ENCODE results near the gene TGIF2. TPM values are rescaled to one million over a fixed set of nuclear protein-coding genes. Genes with fewer than 3 reads are reported as not detected.

TGIF2 gene
- polyA plus RNA-seq, 1 of the 3 experiments (the other 2 are of a cell fraction): 10.8 TPM

DNA sequence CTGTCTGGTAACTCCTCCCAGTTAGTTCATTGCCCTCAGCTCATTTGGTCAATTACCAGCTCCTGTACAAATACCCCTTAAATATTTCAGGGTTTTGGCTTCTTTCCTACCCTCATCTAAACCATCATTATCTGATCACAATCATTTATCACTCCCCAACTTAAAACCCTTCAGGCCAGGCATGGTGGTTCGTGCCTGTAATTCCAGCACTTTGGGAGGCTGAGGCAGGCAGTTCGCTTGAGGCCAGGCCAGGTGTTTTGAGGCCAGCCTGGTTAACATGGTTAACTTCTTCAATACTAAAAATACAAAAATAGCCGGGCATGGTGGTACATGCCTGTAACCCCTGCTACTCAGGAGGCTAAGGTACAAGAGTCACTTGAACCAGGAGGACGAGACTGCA, 9.4 kb downstream of the TGIF2 start (continued):
- TF ChIP-seq GATA2 (CRISPR knock-in tag; IDR thresholded peaks at IDR 0.05): no peak

DNA sequence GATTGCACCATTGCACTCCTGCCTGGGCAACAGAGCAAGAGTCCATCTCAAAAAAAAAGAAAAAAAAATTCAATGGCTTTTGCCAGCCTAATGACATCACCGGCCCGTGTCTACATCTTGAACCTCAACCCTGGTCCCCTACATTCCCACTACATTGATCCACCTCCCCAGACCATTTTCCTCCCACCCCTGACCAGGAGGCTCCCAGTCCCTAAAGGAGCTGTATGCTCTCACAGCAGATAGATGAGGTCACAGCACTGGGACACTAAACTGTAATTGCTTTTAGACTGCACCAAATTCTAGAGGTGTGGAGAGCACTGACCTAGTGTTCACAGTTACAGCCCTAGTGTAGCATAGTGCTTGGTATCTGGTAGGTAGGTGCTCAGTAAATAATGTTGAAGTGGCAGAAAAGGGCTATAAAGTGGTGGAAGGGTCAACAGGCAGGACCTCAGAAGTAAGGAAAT, 10.7 kb downstream of the TGIF2 start:
- WGBS (ENCODE audit: low lambda C conversion rate): 88% methylated on average over 2 of the region's 2 CpGs

DNA sequence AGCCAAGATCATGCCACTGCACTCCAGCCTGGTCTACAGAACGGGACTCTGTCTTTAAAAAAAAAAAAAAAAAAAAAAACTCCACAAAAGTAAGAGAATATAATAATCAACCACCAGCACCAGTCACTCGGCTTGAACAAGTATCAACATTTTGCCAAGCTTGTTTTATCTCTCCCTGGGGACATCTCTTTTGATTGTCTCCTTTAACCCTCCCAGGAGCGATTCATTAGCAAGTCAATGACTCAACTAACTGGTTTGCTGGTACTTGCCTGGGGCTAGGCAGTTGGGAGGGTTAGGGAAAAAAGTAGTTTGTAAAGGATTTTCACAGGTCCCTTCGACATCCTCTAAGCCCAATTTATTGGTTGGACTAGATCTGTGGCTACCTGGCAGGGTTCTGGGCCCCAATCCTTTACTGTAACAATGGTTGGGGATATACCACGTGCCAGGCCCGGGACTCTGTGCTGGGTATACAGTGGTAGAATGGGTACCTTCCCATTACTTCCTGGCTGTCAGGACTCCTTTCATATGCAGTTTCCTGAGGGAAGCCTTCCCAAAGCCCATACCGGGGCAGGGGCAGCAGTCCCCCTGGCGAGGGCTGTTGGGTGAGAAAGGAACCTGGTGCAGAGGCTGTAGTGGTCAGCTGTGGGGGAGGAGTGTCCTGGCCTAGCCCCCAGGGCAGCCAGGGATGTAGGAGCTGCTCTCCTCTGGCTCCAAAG, 12.2 kb downstream of the TGIF2 start:
- ChIA-PET POLR2A (no interaction called here), CTCF (interaction anchor here (0.8 to 0.9 kb wide), 2 partner anchors 20 to 223 kb away, joined by 5 read pairs; partner anchors contain the start of gene RAB5IF)
- DNase-seq: no peak

More for the DNA sequence above, 10.7 kb downstream of the TGIF2 start:
- H3K36me3 ChIP-seq (replicated peaks in 1 of 2; ENCODE audit: control insufficient read depth in 1 of 2, insufficient read depth in 2 of 2, low read length in 1 of 2): peaks cover 10 to 17% of the 10 kb centered on the region in 2 experiments
- no peaks in the 10 kb centered on the region for H3K27me3 ChIP-seq (ENCODE audit: insufficient read depth)
- no peaks in the 10 kb centered on the region for H4K20me1 ChIP-seq (ENCODE audit: insufficient read depth)
- no peak overlapping the region for H2AFZ ChIP-seq (ENCODE audit: low read depth)
- H3K4me1 ChIP-seq (ENCODE audit: control insufficient read depth in 1 of 2, insufficient read depth in 2 of 2, low read depth in 1 of 2, low read length in 1 of 2): no peaks in the 10 kb centered on the region
- H3K4me3 ChIP-seq (ENCODE audit: low read depth in 2 of 2, low read length in 1 of 2): no peak overlapping the region
- POLR2A ChIA-PET: no interaction called here
- no peak overlapping the region for H3K9ac ChIP-seq
- no peak overlapping the region for H3K4me2 ChIP-seq
- no peaks in the 10 kb centered on the region for H3K9me3 ChIP-seq
- H3F3A ChIP-seq (replicated peaks; ENCODE audit: insufficient read depth): no peaks in the 10 kb centered on the region
- H3K9me2 ChIP-seq: no peaks in the 10 kb centered on the region
- DNase-seq: no peak
- H3K79me2 ChIP-seq (ENCODE audit: insufficient read depth): peaks cover 1% of the 10 kb centered on the region; the same call in 1 of the 2 replicates
- no peak overlapping the region for H3K27ac ChIP-seq (ENCODE audit: low read depth in 2 of 2, low read length in 1 of 2)
- CTCF ChIA-PET: interaction anchor here (1.0 kb wide), 1 partner anchor 21 kb away, joined by 4 read pairs; the partner anchor contains the start of gene RAB5IF
- no peak for TF ChIP-seq FOSL2 (IDR thresholded peaks at IDR 0.05; ENCODE audit: borderline replicate concordance, low read depth)
- TF ChIP-seq, protein P1, sequence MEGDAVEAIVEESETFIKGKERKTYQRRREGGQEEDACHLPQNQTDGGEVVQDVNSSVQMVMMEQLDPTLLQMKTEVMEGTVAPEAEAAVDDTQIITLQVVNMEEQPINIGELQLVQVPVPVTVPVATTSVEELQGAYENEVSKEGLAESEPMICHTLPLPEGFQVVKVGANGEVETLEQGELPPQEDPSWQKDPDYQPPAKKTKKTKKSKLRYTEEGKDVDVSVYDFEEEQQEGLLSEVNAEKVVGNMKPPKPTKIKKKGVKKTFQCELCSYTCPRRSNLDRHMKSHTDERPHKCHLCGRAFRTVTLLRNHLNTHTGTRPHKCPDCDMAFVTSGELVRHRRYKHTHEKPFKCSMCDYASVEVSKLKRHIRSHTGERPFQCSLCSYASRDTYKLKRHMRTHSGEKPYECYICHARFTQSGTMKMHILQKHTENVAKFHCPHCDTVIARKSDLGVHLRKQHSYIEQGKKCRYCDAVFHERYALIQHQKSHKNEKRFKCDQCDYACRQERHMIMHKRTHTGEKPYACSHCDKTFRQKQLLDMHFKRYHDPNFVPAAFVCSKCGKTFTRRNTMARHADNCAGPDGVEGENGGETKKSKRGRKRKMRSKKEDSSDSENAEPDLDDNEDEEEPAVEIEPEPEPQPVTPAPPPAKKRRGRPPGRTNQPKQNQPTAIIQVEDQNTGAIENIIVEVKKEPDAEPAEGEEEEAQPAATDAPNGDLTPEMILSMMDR (IDR thresholded peaks at IDR 0.05): no peak
- no peak for TF ChIP-seq RXRA (IDR thresholded peaks at IDR 0.05; ENCODE audit: borderline replicate concordance, low read depth)
- no peak for TF ChIP-seq TEAD4 (IDR thresholded peaks at IDR 0.05; ENCODE audit: borderline replicate concordance, insufficient read depth)
- no peak for TF ChIP-seq RAD21 (IDR thresholded peaks at IDR 0.05; ENCODE audit: low read length)

More for the DNA sequence above, 12.2 kb downstream of the TGIF2 start:
- WGBS (ENCODE audit: low lambda C conversion rate): 88% methylated on average over 8 of the region's 8 CpGs
- Histone ChIP-seq H2AFZ (ENCODE audit: low read depth) (no peak overlapping the region), H3K9me3 (no peaks in the 10 kb centered on the region), H3F3A (replicated peaks; ENCODE audit: insufficient read depth) (no peaks in the 10 kb centered on the region), H3K79me2 (ENCODE audit: insufficient read depth) (no peaks in the 10 kb centered on the region), H3K4me3 (ENCODE audit: low read depth in 2 of 2, low read length in 1 of 2) (no peak overlapping the region), H3K36me3 (replicated peaks in 1 of 2; ENCODE audit: control insufficient read depth in 1 of 2, insufficient read depth in 2 of 2, low read length in 1 of 2) (peaks cover 10 to 14% of the 10 kb centered on the region in 2 experiments), H3K4me2 (no peak overlapping the region), H4K20me1 (ENCODE audit: insufficient read depth) (no peaks in the 10 kb centered on the region), H3K27ac (ENCODE audit: low read depth in 2 of 2, low read length in 1 of 2) (no peak overlapping the region), H3K9ac (no peak overlapping the region), H3K4me1 (ENCODE audit: control insufficient read depth in 1 of 2, insufficient read depth in 2 of 2, low read depth in 1 of 2, low read length in 1 of 2) (no peaks in the 10 kb centered on the region), H3K9me2 (no peaks in the 10 kb centered on the region), H3K27me3 (ENCODE audit: insufficient read depth) (no peaks in the 10 kb centered on the region)
- TF ChIP-seq, protein P2, sequence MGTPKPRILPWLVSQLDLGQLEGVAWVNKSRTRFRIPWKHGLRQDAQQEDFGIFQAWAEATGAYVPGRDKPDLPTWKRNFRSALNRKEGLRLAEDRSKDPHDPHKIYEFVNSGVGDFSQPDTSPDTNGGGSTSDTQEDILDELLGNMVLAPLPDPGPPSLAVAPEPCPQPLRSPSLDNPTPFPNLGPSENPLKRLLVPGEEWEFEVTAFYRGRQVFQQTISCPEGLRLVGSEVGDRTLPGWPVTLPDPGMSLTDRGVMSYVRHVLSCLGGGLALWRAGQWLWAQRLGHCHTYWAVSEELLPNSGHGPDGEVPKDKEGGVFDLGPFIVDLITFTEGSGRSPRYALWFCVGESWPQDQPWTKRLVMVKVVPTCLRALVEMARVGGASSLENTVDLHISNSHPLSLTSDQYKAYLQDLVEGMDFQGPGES (IDR thresholded peaks at IDR 0.05; ENCODE audit: low read depth, low read length): no peak
- TF ChIP-seq TAF1 (IDR thresholded peaks at IDR 0.05; ENCODE audit: borderline replicate concordance, low read depth, low read length): no peak
- TF ChIP-seq GABPA (IDR thresholded peaks at IDR 0.05; ENCODE audit: low read depth): no peak
- no peak for TF ChIP-seq CHD2 (IDR thresholded peaks at IDR 0.05; ENCODE audit: low read length, partially characterized antibody)
- TF ChIP-seq RFX5 (IDR thresholded peaks at IDR 0.05; ENCODE audit: low read length): no peak
- TF ChIP-seq, protein P3, sequence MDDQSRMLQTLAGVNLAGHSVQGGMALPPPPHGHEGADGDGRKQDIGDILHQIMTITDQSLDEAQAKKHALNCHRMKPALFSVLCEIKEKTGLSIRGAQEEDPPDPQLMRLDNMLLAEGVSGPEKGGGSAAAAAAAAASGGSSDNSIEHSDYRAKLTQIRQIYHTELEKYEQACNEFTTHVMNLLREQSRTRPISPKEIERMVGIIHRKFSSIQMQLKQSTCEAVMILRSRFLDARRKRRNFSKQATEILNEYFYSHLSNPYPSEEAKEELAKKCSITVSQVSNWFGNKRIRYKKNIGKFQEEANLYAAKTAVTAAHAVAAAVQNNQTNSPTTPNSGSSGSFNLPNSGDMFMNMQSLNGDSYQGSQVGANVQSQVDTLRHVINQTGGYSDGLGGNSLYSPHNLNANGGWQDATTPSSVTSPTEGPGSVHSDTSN (IDR thresholded peaks at IDR 0.05): no peak
- no peak for TF ChIP-seq MEF2A (IDR thresholded peaks at IDR 0.05; ENCODE audit: borderline replicate concordance, low read depth)
- TF ChIP-seq, protein P4, sequence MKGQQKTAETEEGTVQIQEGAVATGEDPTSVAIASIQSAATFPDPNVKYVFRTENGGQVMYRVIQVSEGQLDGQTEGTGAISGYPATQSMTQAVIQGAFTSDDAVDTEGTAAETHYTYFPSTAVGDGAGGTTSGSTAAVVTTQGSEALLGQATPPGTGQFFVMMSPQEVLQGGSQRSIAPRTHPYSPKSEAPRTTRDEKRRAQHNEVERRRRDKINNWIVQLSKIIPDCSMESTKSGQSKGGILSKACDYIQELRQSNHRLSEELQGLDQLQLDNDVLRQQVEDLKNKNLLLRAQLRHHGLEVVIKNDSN (IDR thresholded peaks at IDR 0.05; ENCODE audit: borderline replicate concordance, low read depth): no peak
- no peak for TF ChIP-seq EP300 (IDR thresholded peaks at IDR 0.05; ENCODE audit: borderline replicate concordance in 1 of 2, low read depth in 1 of 2, low read length in 1 of 2)
- TF ChIP-seq ELF1 (IDR thresholded peaks at IDR 0.05): no peak
- TF ChIP-seq RAD21 (IDR thresholded peaks at IDR 0.05; ENCODE audit: low read length): no peak
- no peak for TF ChIP-seq TCF12 (IDR thresholded peaks at IDR 0.05)
- TF ChIP-seq, protein P5, sequence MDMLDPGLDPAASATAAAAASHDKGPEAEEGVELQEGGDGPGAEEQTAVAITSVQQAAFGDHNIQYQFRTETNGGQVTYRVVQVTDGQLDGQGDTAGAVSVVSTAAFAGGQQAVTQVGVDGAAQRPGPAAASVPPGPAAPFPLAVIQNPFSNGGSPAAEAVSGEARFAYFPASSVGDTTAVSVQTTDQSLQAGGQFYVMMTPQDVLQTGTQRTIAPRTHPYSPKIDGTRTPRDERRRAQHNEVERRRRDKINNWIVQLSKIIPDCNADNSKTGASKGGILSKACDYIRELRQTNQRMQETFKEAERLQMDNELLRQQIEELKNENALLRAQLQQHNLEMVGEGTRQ (IDR thresholded peaks at IDR 0.05; ENCODE audit: borderline replicate concordance, low read depth, low read length): no peak
- no peak for TF ChIP-seq RCOR1 (IDR thresholded peaks at IDR 0.05; ENCODE audit: low read length)

Data from SK-N-SH (cell line).